NCI-H2171 treated with DMSO at 0.1 percent for 48 hours (cell line): ENCODE data around the gene CD244.
"Not testable (repeated sequence)": the region's sequence is repeated elsewhere in the genome, so short reads cannot be mapped to it uniquely, and the experiment has no call there.

Experiments
- DNase-seq: peaks from one replicate; lab custom pipeline; 2025; lab: John Stamatoyannopoulos, UW

The CD244 gene

DNA sequence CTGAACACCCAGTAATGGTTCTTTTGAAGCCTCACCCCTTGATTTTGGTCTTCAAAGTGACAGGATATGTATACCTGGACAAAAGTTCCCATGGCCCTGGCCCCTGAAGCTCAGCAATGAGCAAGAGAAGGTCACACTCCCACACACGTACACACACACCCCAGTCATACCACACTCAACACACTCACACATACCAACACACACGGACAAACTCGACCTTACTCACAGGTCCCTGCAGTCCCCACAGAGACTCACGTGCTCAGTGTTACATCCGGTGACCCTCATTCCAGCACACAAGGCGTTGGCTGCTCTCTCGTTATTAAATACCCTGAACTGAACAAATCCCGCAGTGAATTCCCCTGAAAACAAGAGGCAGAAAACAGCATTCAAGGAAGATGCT is 16.4 kb upstream of the CD244 start:
- no peak for DNase-seq

DNA sequence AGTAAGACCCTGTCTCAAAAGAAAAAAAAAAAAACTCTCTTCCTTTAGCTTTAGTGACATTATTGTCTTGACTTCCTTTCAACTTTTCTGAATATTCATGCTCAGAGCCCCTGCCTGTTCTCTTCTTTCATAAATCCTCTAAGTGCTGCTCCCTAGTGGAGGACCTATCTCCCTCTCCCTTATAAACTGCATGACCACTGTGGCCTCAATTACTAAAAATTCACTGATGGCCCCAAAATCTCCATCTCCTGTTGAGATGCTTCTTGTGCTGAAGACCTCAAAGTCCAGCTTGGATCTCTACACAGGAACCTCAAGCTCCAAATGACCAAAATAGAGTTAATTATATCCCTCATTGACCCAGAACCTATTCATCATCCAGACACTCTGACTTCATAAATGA is 14.5 kb upstream of the CD244 start:
- no peak for DNase-seq

DNA sequence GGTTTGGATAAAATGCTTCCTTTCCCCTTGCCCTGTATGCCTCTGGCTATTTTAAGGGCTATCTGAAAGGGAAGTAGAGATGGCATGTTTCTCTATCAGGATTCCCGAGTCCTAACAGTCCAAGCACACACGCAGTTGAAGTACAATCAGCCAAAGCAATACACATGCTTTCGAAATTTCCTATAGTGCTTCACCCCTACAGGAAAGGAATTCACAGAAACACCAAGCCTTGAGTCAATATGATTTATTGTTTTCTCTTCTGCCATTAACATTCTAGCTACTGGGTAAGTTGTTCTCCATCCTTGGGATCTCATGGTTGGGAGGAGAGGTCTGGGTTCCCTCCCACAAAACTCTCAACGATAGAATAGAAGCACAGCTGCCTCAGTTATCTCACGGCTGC is 13.6 kb upstream of the CD244 start:
- no peak for DNase-seq

DNA sequence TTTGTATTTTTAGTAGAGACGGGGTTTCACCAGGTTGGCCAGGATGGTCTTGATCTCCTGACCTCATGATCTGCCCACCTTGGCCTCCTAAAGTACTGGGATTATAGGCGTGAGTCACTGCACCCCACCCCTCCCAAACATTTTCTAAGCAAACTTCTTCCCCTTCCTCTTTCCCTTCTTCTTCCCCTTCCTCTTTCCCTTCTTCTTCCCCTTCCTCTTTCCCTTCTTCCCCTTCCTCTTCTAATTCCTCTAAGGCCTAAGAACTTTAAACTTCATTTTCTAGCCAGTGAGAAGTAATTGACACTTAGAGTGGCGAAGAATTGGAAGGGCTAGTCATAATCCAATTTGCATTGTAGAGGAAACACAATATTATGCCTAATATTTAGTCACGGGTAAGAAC is 12.9 kb upstream of the CD244 start:
- not testable (repeated sequence) for DNase-seq

- DNase-seq: no peak
Measured at GRCh38 chr1:160874935-160875334, 12.2 kb upstream of the CD244 start.

DNA sequence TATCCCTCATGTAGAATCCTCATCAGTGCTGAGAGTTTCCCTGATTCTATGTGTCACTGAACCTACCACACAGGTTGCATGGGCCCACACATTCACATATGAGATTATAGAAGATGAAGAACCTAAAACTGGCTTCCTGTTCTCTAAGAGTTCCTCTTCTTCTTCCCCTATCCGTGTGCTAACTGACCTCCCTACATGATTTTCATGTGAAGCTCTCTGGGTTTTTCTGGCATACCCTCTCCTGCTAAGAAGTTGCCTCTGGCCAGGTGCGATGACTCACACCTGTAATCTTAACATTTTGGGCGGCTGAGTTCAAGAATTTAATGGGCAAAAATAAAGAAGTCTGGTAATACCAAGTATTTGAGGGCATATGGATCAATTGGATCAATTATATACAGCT is 5.5 kb upstream of the CD244 start:
- no peak for DNase-seq

GRCh38 chr1:160867651-160868050 is 5.0 kb upstream of the CD244 start:
- DNase-seq: not testable (repeated sequence)

- DNase-seq: no peak
Measured at GRCh38 chr1:160866695-160867260, 4.1 kb upstream of the CD244 start.

DNA sequence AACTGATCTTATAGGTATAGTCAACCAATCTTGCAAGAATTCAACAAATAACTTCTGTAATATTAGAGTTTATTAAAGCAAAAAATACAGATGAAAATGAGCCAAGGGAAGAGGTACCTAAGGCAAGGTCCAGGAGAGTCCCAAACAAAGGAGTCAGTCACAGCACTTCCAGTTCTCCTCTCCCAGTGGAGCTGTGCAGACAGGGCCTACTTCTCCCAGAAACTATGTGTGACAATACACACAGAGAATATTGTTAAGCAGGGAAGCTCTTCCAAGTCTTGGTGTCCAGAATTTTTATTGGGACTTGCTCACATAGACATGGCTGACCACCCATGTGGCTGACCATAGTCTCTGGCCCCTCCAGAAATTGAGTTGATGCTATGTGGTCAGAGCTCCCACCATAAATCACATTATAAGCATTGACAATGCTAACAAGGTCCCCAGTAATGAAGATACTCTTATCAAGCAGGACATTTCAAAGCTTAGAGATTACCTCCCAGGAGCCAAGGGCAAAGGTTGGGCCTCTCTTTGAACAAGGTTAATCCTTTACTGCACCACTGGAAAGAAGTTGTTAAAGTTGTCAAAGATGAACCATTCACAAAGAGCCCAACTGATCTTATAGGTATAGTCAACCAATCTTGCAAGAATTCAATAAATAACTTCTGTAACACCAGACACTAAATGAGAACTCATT is 3.5 kb upstream of the CD244 start:
- DNase-seq: no peak

- DNase-seq: no peak
Measured at GRCh38 chr1:160865337-160865736, 2.6 kb upstream of the CD244 start.

DNA sequence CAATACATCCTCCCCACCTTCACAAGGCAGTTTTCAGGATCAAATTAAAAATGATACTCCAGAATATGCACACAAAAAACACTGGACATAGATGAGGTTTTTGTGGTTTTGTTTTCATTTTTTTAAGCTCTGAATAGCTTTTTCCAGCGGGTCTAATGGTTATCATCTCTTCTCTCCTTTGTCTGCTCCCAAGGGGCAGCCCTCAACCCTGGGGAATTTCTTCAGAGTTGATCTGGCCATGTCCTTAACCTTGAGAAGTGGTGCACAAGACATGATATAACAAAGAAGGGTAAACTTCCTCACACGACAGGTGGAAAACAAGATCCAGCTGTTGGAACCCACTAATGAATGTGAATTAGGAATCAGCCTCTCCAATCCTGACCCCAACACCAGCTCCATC is 1.5 kb upstream of the CD244 start:
- DNase-seq: no peak

DNA sequence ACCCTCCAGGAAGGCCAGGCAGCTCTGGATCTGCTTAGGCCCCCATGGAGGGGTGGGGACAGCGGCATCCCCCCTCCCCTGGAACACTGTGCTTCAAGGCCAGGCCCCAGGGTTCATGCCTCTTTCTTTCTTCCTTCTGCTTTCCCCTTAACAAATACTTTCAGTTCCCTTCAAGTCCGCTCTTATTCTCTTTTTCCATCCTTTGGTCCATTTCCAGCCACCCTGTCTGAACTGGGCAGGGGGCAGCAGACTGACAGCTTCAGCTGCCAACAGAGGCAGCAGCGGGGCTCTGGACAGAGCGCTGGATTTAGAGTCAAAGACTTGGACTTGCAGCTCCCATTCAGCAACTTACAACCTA is 1.1 kb upstream of the CD244 start:
- DNase-seq: no peak

DNA sequence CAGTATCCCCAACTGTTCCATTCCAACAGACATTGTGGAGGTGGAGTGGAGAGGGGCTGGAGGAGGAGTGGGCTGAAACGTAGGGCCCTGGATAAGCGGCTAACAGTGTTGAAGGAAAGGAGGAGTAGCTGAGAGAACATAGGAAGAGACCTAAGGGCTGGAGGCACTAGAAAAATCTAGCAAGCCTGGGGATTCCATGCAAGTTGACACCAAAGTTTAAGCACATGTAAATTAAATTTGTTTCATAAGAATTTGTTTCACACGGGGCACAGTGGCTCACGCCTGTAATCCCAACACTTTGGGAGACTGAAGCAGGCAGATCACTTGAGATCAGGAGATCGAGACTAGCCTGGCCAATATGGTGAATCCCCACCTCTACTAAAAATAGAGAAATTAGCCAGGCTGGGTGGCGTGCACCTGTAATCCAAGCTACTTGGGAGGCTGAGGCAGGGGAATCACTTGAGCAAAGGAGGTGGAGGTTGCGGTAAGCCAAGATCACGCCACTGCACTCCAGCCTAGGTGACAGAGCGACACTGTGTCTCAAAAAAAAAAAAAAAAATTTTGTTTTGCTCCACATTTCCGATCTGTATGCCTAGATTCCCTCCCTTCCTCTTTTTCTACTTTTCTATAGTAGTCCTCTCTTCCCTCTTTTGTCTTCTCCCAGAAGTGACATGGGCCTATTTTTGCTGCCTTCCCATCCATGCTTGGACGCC is 530 bp upstream of the CD244 start:
- DNase-seq: no peak

GRCh38 chr1:160860840-160861505 is 1.7 kb downstream of the CD244 start:
- DNase-seq: no peak

DNA sequence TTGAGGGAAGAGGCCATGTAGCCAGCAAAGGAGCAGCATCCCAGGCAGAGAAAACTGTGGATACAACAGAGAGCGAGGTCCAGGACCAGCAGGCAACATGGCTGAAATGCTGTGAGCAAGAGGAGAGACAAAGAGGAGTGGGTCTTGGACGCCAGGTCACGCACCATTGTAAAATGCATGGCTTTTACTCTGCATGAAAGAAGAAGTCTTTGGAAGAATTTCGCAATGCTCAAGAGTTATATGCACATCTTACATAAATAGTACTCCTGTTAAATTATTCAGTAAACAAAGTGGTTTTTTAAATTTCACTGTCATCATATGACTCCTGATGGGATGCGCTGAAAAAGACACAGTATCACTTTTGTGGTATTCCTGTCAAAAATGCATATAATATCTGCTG is 3.5 kb downstream of the CD244 start:
- no peak for DNase-seq

GRCh38 chr1:160858507-160858906 is 4.2 kb downstream of the CD244 start:
- DNase-seq: no peak

DNA sequence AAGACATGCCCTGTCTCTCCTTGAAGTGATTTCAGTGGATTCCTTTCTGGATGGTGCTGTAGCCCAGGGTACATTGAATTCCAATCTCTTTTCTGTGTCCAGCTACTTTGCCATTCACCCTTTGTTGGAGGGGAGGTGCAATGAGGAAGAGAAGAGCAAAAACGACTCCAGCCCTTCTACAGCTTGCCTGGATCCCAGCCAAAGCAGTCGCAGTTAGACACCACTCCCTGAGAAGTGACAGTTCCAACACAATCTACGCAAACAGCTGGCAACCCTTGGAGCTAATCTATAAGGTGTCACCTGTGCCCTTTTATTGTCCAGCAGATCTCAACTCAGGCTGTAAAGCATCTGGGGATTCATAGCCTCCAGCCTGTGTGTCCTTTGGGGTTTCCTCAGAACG is 4.6 kb downstream of the CD244 start:
- DNase-seq: no peak

DNA sequence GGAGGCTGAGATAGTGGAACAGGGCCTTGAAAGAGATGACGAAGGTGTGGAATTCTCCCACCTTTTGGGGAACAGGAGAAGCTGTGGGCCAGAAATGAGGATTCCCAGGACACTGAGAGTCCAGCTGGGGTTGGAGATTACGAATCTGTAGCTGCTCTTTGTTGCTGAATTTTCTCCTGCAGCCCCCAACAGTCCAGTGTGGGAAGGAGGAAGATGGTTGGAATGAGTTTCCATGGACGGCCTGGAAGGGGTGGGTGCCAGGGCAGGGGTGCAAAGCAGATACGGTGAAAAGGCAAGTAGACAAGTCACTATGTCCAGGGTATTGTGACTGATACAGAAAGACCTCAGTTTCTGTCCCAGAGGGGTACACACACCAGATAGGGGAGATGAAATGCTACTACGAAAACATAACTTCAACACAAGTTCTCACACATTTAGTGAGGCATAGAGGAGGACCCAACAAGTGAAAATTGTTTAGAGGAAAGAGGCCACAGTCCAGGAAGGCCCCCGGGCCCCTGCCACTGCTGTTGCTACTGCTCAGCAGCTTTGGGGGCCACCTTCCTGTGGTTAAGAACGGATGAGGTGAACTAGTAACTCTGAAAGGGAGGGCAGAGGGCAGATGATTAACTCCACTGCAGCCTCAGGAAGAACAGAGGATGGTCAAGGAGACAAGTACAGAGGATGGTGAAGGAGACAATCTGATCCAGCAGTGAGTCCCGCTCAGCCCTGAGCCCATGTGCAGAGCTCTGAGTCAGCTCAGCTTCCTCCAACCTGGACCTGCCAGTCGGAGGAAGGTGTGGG is 7.3 kb downstream of the CD244 start:
- DNase-seq: no peak

DNA sequence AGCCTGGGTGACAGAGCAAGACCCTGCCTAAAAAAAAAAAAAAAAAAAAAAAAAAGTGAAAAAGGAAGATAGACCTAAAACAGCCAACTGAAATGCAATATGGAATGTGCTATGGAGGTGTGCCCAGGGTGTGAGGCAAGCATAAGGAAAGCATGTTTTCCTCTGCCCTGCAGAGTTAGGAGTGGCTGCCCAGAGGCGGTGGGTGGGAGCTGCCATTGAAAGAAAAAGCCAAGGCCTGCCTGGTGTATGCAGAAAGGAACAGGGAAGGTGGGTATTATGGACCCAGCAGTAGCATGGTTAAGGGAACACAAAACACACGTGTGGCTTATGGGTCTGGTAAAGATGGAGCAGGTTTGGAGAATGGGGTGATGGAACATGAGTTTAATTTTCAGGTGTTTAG is 8.9 kb downstream of the CD244 start:
- DNase-seq: no peak

DNA sequence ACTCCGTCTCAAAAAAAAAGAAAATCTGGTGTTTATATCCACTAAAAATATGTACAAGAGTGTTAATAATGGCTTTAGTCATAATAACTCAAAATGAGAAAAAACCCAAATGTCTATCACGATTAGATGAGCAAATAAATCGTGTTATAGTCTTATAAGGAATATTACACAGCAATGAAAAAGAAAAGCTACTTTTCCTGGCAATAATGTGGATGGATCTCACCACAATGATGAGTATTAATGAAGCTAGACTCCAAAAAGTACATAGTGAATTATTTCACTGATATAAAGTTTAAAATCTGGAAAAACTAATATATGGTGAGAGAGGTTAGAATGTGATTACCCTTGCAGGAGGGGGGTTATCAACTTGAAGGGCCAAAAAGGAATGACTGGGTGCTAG is 9.7 kb downstream of the CD244 start:
- DNase-seq: no peak

DNA sequence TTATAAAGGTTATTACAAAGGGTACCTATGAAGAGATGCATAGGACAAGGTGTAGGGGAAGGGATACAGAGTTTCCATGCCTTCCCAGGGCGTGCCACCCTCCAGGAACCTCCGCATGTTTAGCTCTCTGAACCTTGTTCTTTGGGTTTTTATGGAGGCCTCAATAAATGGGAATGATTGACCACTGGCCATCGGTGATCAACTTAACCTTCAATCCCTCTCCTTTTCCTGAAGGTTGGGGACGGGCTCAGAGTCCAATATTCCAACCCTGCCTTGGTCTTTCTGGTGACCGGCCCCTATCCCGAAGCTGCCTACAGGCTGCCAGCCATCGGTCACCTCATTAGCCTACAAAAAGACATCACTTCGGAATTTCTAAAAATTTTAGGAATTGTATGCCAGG is 11.7 kb downstream of the CD244 start:
- DNase-seq: no peak

- DNase-seq: no peak
Measured at GRCh38 chr1:160850541-160850940, 12.1 kb downstream of the CD244 start.
